Dermis blood vessel endothelial cell (primary cell): ENCODE data around the gene ARPC5L. TPM values are rescaled to one million over a fixed set of nuclear protein-coding genes. Genes with fewer than 3 reads are reported as not detected.
"Not testable (repeated sequence)": the region's sequence is repeated elsewhere in the genome, so short reads cannot be mapped to it uniquely, and the experiment has no call there.

Experiments used
- DNase-seq: peaks from one replicate; pipeline ENCODE4 v3.0.0; 2010
- total RNA-seq: library from RNA; depleted of rRNA; stranded (reverse); fragments of >200 nt; gene quantifications from 2 replicates; pipeline ENCODE4 v1.2.3, GENCODE V29; 2014

Gene ARPC5L
- total RNA-seq, 1 donor from 2014 or later = 22.5 TPM

DNA sequence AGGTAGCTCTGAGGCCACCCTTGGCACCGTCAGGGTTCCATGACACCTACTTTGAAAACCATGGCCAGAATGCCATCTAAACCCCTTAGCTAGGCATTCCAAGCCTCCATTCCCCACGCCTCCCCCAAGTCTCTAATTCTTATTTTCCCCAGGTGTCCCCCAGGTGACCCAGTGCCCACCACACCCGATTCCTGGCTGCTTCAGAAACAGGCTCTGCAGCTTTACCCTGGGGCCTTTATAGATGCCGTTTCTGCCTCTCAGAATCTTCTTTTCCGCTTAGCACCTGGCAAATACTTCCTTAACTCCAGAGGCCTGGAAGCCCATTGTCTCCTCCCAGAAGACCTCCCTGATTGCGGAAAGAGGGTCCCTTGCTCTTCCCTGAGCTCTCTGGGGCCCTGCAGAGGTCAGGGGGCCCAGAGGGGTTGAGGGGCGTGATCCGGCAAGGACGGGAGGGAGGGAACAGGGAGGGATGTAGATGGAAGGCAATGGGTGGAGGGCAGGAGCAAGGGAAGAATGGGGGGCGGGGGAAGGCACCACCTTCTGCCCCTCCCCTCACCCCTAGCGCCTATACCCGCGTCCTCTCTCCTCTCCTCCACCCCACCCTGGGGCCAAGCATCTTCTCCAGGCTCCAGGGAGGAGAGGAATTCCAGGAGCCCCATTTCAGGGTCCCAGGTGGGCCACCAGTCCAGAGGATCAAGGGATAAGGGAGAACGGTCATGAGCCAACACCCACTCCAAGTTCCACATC lies 20.7 kb upstream of the ARPC5L start:
- DNase-seq = no peak

GRCh38 chr9:124843456-124844034 lies 18.4 kb upstream of the ARPC5L start:
- no peak for DNase-seq

DNA sequence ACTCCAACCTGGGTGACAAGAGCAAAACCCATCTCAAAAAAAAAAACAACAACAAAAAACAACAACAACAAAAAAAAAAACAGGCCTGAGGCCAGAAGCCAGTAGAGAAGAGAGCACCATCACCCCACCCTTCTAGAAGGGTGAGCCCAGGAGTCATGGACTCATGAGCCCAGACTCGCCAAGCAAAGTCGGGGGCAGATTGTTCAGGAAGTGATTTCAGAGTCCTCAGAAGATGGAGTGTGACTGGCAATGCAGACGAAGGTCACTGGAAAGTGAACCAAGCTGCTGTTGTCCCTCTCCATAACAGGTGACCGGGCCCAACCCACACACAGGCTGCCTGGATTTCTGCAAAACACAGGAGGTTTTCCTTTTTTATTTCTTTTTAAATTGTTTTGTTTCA lies 17.6 kb upstream of the ARPC5L start:
- no peak for DNase-seq

- not testable (repeated sequence) for DNase-seq
Measured at GRCh38 chr9:124846467-124846866, 15.5 kb upstream of the ARPC5L start.

DNA sequence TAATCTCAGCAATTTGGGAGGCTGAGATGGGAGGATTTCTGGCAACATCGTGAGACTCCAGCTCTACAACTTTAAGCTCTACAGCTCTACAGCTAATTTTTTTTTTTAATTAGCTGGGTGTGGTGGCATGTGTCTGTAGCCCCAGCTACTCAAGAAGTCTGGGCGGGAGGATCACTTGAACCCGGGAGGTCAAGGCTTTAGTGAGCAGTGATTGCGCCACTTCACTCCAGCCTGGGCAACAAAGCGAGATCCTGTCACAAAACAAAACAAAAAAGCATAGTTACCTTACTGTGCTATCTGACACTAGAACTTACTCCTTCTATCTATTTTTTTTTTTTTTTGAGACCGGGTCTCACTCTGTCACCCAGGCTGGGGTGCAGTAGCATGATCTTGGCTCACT lies 15.0 kb upstream of the ARPC5L start:
- DNase-seq = no peak

GRCh38 chr9:124849801-124850200 lies 12.1 kb upstream of the ARPC5L start:
- peak; percentile 95 for DNase-seq

- no peak for DNase-seq
Measured at GRCh38 chr9:124852121-124852828, 9.7 kb upstream of the ARPC5L start.

GRCh38 chr9:124852829-124853531 lies 8.9 kb upstream of the ARPC5L start, which contains the start of gene WDR38:
TSS of gene WDR38 (plus strand) at chr9:124853460. CDS start at chr9:124853532, 72 bp downstream.
- peak; percentile 75 for DNase-seq

GRCh38 chr9:124853605-124854143 lies 8.3 kb upstream of the ARPC5L start:
- no peak for DNase-seq

DNA sequence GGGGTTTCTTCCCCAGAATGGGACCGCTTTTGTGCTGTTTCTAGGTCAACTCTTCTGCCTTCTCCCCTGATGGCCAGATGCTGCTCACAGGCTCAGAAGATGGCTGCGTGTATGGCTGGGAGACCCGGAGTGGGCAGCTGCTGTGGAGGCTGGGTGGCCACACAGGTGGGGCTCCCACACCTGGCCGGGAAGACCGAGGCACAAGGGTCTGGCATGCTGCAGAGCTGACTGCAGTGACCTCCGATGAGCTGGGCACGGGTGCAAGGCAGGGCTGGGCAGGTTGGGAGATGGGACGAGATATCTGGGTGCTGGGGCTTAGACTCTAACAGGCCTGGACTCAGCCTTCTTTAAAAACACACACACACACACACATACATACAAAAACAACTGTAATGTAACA lies 7.8 kb upstream of the ARPC5L start:
- DNase-seq = no peak

DNA sequence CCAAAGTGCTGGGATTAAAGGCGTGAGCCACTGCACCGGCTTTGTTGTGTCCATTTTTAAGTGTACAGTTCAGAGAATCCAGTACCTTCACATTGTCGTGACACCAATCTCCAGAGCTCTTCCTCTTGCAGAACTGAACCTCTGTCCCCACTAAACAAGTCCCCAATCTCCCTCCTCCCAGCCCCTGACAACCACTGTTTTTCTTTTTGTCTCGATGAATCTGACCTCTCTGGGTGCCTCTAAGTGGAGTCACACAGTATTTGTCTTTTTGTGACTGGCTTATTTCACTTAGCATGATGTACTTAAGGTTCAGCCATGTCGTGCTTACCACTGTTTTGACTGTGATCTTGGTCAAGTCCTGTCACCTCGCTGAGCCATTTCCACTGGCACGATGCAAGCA lies 7.1 kb upstream of the ARPC5L start:
- DNase-seq = no peak

- no peak for DNase-seq
Measured at GRCh38 chr9:124855566-124855943, 6.4 kb upstream of the ARPC5L start.

DNA sequence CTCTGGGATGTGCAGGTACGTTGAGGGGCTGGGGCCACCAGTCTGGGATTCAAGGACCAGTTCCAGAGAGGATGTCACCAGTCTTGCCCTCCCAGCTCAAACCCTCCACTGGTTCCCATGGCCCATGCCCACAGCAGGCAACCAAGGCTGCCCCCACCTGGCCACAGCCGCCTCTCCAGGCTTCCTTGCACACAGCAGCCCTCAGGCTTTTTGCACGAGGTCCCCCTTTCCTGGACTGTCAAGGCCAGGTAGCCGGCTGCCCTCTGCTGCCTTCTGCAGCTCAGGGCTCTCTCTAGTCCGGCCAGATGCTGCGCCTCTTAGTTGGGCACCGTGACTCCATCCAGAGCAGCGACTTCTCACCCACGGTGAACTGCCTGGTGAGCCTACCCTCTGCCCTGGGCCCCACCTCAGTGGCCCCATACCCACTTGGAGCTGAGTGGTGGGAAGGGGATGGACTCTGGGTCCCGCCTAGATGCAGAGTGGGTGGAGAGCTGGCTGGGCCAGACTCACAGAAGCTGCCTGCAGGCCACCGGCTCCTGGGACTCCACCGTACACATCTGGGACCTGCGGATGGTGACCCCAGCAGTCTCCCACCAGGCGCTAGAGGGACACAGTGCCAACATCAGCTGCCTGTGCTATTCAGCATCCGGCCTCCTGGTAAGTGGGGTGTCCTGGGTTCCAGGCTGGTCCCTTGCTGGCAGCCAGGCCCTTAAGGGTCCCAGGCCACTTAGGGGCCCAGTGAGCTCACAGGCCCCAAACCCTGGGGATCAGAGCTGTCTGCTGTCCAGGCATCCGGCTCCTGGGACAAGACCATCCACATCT lies 5.8 kb upstream of the ARPC5L start:
- peak; percentile 54 for DNase-seq

DNA sequence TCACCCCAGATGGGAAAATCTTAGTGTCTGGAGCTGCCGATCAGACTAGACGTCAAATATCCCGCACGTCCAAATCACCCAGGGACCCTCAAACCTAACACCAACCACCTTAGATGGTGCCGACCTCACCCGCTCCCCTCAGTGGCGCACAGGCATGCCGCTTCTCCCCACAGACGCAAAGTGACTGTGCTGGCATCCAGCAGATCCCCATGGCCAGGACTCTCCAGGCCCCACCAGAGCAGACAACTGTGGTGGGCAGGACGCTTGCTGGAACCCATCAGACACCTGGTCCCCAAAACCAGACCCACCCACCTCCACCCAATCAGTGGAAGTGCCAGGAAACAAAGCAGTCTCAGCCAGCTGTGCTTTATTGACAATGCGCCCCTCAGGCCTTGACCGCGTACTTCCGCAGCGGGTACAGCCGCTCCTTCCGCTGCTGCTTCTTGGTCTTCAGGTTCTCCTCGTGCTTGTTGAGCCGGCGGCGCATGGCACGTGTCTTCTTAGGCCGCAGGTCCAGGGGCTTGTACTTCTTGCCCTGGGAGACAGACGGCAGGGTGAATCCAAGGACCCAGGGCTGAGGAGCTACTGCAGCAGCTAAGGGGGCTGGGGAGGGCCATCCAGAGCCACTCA lies 4.3 kb upstream of the ARPC5L start:
- no peak for DNase-seq

DNA sequence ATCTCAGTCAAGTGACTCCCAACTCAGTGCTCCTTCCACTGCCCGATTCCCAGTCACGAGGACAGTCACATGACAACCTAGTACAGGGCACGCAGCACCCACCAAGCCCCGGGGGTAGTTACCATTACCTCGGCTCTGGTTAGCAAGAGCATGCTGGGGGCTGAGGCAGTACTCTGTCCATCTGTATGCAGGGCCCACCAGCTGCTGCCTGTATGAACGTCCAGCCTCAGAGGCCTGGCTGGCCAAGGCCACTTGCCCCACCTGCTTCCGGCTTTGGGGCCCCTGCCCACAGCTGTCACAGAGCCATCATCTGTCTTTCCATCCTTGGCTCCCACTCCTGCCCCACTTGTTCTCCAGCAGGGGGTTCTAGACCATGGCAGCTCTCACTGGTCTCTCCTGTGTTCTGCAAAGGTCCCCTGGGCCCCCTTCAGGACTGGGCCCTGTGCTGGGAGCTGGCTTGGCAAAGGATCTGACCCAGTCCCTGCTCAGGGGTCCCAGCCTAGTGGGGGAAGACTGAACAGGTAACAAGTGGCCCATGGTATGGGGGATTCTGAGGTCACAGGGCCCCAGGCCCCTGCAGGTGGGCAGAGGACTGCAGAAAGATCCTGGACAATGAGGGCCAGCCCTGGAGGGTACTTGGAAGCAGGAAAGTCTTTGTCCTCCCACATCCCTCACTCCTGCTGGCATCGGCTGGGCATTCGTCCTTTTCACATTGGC lies 3.4 kb upstream of the ARPC5L start:
- DNase-seq = no peak

DNA sequence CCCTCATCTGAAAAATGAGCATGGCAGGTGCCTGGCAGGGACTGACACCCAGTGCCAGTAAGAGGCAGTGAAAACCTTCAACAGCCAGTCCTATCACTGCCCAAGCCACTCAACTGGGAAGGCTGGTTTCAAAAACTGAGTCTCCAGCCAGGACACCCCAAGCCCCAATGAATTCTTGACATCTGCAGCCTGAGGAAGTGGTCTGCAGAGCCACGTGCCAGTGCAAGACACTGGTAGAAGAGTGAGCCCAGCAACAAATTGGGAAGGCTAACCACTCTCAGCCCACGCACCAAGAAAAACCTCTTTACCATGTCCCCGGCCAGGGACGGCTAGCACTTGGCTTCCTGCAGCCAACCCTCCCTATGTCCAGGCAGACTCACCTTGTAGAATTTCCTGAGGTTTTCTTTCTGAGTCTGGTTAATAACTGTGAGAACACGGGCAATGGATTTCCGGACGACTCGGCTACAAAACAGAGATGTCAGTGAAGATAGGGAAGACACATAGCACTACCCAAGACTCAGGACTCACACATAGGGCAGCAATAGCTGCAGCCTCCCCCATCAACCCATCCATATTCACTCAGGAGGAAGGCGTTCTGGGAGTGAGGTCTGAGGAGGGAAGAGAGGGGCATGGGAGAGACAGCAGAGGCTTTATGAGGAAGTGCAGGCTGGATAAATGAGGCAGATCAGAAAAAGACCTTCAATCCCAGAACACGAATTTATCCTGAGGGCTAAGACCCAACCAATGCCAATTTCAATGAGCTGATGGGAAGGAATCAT lies 1.9 kb upstream of the ARPC5L start:
- DNase-seq = no peak

GRCh38 chr9:124860582-124861341 lies 1.2 kb upstream of the ARPC5L start:
- no peak for DNase-seq

DNA sequence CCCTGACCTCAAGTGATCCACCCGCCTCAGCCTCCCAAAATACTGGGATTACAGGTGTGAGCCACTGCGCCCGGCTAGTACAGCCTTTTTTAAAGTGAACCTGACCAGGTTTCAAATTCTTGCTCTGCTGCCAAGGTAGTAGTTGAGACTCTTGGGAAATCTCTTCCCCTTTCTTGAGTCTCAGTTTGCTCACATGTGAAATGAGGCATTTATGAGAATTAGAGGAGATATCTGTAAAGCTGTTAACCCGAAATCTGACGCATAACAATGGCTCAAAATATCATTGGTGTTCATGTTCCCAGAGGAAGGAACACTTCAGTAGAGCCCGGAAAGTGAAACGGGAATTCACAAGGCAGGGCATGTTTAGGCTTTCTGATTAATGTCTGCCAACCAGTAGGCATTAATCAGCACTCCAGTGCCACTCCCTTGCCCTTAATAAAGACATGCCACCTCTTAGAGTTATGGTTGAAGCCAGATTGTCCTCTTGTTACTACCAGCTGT lies 1.5 kb downstream of the ARPC5L start:
- peak; percentile 61 for DNase-seq
